ENCODE data around the gene STK17A. TPM values are rescaled to one million over a fixed set of nuclear protein-coding genes. Genes with fewer than 3 reads are reported as not detected.

Gene STK17A
- total RNA-seq, 1 experiment from 2014 or later: 161 TPM

- DNase-seq (ENCODE audit: low spot score): no peak
Measured at GRCh38 chr7:43634384-43634783, 51.5 kb downstream of the STK17A start.

DNA sequence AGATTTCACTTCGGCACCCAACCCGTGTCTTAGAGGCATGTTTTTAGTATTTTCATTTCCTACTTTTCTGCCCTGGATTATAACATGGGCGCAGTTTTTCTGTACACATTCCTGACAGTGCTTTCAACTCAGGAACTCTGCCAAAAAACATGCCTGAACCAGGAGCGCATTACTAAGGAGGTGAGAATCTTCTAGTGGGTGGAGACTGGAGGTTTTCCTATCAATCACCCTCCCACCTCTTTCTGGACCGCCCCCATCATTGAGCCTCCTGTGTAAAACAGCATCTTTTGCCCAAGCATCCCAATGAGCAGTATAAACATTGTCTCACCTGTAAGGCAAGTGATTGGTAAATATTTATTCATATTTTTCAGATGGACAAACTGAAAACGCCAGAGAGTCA, 53.2 kb downstream of the STK17A start:
- DNase-seq (ENCODE audit: low spot score): no peak

- DNase-seq (ENCODE audit: low spot score): no peak
Measured at GRCh38 chr7:43637114-43637806, 54.4 kb downstream of the STK17A start.

DNA sequence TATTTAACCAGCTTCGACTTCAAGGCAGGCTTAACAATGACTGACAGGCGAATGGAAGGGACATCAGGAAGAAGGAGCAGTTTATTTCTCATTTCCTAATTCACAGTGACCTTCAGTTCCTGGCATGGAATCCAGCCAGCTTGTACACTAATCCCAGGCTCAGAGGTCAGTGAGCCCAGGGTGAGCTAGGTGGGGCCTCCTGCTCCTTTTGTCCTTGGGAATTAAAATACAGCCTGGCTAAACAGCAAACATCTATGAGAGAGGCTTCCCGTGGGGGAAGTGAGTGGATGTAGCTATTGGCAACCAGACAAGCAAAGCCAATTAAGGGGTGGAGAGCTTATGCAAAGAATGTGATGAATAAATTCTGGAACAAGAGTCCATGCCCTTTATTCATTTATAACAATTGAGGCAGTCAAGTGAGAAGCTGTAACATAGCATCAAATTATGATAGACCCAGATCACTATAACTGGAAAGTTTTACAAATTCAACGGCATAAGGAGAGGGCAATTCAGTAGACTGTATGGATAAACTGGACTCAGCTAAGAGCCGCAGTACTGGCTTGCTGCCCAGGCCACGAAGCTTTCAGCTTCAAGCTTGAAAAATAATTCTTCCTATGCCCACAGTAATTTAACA, 57.1 kb downstream of the STK17A start:
- DNase-seq (ENCODE audit: low spot score): no peak

DNA sequence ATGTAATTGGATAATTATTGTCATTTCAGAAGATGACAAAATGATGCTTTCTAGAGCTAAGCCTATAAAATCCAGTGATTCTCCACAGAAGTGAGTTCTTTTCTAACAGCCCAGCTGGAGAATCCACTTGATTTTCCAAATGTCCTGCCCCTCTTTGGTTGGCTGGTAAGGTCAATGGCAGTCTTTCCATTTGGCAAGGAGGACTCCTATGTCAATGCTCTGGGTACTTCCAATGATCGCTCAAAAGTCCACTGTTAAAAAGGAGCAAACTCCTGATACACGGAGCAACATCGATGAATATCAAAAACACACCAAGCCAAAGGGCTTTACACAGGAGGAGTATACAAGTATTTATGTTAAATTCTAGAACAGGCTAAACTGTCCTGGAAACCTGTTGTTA, 57.8 kb downstream of the STK17A start:
- no peak for DNase-seq (ENCODE audit: low spot score)

DNA sequence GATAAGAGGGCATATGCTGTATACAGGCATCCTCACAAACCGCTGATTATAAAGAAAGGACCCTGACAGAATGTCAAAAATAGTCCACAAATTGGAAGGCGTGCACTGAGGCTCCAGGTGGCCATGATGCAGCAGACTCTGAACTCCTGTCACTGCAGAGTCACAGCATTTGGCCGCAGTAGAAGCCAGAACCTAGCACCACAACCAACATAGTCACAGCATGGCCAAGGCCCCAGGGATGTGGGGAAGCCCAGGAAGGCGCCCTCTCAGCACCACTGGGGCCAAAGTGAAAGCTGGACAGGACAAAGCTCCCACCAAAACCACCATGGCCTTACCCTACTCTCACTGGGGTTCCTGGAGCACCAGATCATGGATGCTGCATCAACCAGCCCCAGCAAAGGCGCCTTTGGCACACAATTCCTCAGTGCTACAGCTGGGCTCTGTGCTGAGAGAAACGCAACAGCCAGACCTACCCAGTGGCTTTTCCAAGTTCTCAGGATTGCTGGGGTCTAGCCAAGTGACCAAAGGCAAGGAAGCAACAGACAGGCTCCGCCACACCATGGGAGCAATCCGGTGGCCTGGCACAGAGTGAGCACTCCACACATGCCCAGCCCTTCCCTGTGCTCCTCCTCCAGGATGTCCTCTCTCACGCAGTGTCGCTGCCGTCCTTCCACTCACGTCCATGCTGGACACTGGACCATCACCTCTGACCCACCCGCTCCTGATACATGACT, 60.2 kb downstream of the STK17A start:
- no peak for DNase-seq (ENCODE audit: low spot score)

- DNase-seq (ENCODE audit: low spot score): no peak
Measured at GRCh38 chr7:43643846-43644245, 60.9 kb downstream of the STK17A start.

DNA sequence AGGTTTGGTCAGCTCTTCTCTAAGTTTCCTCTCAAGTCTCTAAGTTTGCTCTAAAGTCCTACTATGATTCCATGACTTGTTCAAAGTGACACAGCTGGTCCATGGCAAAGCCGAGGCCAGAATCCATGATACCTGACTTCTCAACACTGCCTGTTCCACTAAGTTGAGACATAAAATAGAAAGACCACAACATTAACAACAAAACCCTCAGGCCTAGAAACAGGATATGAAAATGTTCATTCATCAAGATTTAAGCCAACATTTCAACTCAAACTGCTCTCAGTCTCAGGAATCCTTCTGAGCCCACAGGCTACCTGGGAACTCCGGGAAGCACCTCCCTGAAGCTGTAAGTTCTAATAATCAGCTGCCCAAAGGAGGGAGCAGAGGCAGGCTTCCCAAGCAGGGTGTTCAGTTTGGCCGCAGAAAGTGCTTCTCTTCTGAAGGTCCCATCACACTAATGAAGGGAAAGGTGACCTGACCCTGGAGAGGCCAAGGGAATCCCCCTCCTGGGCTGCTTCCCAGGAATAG, 62.9 kb downstream of the STK17A start:
- DNase-seq (ENCODE audit: low spot score): no peak

- peak; percentile 62 for DNase-seq (ENCODE audit: low spot score)
Measured at GRCh38 chr7:43646603-43647338, 63.9 kb downstream of the STK17A start.

DNA sequence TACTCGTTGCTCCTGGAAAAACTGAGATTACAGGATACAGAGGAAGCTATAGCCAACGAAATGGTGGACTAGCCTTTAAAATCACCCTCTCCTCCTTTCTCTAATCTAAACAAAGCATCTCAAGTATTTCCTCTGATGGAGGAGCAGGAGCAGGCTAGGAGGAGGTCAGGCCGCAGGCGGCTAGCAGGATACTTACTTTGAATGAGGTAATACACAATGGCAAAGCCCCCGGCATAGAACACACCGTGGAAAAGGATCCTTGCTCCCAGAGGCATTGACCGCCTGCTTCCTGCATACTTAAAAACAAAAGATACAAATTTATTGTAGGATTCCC, 64.4 kb downstream of the STK17A start:
- peak; percentile 96 for DNase-seq (ENCODE audit: low spot score)

- DNase-seq (ENCODE audit: low spot score): peak; percentile 100
Measured at GRCh38 chr7:43647673-43648472, 65.0 kb downstream of the STK17A start.

DNA sequence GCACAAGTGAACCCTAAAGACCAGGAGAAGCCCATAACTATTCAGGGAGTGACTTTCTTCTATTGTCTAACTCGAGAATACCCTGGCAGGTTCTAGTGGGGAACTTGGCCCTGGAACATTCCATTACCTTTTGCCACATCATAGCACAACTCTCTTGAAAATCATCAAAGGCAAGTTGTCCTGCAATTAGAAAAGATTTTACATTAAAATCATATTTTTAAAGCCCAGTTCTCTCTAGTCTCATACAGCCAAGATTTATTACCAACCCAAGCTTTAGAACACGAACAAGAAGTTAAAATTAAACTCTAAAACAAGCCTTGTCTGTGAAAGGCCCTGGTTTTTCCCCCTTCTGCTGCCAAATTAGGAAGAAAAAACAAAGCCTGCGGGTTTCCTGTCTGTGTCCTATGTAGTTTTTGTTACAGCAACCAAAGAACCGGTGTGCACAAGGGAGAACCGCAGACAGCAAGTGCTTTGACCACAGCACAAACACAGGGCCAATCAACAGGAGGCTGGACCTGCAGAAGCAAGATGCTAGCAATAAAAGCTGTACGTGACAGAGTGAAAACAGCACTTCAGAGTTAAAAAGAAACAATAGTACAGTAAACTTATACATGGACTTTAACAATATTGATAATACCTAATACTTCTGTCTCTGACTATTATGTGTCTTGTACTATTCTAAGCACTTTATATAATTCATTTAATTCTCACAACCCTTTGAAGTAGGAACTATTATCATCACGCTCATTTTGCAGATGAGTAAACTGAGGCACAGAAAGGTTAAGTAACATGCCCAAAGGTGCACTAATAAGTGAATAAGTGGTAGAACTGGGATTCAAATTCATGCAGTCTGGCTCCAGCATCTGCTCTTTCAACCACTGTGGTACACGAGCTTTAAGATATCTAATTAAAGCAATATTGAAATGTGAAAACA, 65.8 kb downstream of the STK17A start:
- peak; percentile 100 for DNase-seq (ENCODE audit: low spot score)

GRCh38 chr7:43649755-43650274, 66.9 kb downstream of the STK17A start:
- DNase-seq (ENCODE audit: low spot score): peak; percentile 92

DNA sequence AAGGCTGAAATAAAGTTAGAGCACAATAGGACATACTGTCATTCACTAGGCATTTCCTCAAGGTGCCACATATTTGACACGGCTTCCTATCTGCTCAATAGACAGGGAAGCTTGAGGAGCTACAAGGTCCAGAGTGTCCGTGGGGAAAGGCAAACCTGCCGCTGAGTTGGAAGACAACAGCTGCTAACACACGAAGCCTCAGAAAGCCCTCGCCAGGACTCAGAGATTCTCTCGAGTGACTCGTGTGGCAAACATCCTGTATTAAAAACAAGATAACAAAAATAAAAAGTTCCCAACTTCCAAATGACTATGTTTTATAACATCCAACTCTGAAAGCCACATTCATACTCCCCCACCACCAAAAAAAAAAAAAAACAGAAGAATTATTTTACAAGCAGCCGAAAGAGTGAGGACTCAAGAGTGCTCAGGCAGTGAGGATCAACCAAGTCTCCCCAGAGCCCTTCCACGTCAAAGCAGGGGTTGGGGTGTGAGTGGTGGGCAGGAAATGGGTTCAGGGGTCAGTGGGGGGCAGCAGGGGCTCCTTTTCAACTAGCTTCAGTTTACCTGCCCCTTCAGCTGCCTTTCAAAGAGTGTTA, 67.6 kb downstream of the STK17A start:
- DNase-seq (ENCODE audit: low spot score): no peak

DNA sequence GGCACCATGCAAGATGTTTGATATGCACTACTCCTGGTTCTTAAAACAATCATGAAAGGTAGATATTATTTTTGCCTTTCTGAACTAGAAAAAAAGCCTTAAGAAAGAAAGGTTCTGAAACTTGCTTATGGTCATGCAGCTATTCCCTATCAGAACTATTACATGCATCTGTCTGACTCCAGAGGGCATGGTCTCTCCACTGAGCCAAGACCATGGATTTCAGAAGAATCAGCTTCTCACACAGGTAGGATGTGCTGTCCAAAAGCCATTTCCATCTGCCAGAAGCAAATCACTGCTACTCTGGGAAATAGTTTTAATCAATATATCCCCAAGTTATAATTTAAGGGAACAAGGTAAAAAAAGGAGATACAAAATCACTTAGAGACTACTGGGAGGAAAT, 69.5 kb downstream of the STK17A start:
- DNase-seq (ENCODE audit: low spot score): no peak

GRCh38 chr7:43653466-43653865, 70.6 kb downstream of the STK17A start:
- no peak for DNase-seq (ENCODE audit: low spot score)

- DNase-seq (ENCODE audit: low spot score): no peak
Measured at GRCh38 chr7:43653891-43654504, 71.1 kb downstream of the STK17A start.

GRCh38 chr7:43655584-43655983, 72.7 kb downstream of the STK17A start:
- DNase-seq (ENCODE audit: low spot score): no peak

DNA sequence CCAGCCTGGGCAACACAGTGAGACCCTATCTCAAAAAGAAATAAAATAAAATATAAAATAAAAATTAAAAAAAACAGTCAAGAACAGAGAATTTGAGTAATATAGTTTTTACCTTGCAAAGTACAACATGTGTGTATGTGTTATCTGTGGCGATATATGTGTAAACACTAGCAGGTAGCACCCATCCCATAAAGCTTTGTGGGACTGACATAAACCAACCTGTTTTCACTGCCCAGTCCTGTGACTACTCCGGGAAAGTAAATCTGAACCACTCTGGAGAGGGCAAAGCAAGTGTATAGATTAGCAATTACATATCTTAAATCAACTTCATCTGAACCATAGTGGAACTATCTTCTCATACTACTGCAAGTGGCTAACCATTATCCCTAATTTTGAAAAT, 74.1 kb downstream of the STK17A start:
- DNase-seq (ENCODE audit: low spot score): no peak

All from H4 (cell line).